Renal cortical epithelial cell (primary cell): Measurements from ENCODE around the gene CFAP107. TPM values are rescaled to one million over a fixed set of nuclear protein-coding genes. Genes with fewer than 3 reads are reported as not detected.

ENCODE experiments used
- DNase-seq: peaks from one replicate; pipeline ENCODE4 v3.0.0-alpha.2; 2011; ENCODE audit warnings: low read depth
- total RNA-seq: library from RNA; depleted of rRNA; stranded (reverse); fragments of >200 nt; gene quantifications from 2 replicates; pipeline ENCODE4 v1.2.3, GENCODE V29; 2014

The CFAP107 gene
- total RNA-seq, 1 donor from 2014 or later = not detected

DNA sequence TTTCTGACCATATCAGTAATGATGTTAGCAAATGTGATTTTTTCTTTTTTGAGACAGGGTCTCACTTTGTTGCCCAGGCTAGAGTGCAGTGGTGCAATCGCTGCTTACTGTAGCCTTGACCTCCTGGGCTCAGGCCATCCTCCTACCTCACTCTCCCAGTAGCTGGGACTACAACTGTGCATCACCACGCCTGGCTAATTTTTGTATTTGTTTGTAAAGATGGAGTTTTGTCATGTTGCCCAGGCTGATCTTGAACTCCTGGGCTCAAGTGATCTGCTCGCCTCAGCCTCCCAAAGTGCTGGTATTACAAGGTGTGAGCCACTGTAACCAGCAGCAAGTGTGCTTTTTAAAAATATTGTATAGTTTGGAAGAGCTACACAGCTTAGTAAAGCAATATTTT is 4.1 kb upstream of the CFAP107 start:
- no peak for DNase-seq

DNA sequence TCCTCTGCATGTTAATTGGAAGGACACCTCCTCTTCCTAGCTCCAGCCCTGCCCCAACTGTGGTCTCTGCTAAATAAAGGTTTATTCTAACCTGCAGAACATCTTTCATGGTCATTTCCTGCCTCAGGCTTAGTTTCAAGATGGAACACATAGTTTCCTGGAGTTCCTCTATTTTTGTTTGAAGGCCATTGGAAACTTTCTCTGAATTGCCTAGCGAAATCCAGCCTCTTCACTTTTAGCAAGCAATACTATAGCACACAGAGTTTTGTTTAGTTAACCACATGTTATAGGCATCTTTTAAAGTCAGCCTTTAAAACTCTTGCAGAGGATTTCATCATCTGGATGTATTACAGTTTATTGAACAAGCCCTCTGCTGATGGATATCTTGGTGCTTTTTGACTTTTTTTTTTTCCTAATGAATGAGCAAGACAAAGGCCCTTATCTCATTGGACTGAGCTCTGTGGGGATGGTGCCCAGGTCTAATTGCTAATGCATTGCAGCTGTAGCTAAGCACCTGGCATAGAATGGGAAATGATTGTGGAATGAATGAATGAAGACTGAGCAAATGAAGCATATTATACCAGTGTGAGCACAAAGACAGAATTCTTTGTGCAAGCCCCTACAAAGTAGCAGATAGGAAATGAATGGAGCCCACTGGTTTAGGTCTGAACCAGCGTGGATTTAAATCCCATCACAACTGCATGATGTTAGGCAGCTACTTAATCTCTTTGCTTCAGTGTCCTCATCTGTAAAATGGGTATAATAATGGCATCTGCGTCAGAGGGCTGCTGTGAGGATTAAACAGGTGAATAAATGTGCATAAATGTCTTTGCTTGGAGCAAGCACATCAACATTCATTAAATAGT is 641 bp upstream of the CFAP107 start:
- DNase-seq = no peak

DNA sequence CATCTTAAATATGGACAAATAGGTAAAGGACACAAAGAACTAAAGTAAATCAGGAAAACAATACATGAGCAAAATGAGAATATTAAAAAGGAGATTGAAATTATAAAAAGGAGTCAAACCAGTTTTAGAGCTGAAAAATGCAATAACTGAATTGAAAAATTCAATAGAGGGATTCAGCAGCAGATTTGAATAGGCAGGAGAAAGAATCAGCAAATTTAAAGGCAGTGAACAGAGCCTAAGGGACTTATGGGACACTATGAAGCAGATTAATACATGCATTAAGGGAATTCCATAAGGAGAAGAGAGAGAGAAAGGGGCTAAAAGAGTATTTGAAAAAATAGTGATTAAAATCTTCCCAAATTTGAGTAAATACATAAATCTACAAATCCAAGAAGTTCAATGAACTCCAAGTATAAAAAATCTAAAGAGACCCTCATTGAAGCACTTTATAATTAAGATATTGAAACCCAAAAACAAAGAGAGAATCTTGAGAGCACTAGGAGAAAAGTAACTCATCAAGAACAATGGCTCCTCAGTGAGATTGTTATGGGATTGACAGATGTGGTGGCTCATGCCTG is 2.9 kb downstream of the CFAP107 start:
- DNase-seq = no peak

DNA sequence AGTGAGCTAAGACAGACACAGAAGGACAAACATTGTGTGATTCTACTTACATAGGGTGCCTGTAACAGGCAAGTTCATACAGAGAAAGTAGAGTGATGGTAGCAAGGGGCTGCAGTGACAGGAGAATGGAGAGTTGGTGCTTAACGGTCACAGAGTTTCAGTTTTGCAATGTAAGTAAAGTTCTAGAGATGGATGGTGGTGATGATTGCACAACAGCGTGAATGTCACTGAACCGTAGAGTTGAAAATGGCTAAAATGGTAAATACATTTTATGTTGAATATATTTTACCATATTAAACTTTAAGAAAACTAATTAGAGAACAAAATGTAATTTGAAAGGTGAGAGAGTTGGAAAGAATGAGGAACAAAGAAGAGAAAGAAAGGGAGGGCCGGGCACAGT is 8.7 kb downstream of the CFAP107 start:
- no peak for DNase-seq

DNA sequence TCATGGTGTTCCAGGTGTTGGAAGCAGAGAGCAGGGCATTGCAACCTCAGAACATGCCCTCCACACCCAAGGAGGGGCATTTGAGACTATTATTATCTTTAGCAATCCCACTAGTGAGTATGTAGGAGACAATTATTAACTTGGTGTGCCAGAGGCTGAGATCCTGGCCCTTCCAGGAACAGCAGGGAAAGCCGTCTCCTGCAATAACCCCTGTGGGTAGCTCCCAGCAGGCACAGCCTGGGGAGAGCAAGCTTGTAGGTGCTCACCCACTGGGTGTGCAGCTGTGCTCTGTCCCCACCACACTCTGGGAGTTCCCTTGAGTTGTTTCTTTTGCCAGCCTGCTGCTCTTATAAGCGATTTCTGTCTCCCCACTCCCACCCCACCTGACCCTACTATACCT is 10.3 kb downstream of the CFAP107 start:
- DNase-seq = no peak

DNA sequence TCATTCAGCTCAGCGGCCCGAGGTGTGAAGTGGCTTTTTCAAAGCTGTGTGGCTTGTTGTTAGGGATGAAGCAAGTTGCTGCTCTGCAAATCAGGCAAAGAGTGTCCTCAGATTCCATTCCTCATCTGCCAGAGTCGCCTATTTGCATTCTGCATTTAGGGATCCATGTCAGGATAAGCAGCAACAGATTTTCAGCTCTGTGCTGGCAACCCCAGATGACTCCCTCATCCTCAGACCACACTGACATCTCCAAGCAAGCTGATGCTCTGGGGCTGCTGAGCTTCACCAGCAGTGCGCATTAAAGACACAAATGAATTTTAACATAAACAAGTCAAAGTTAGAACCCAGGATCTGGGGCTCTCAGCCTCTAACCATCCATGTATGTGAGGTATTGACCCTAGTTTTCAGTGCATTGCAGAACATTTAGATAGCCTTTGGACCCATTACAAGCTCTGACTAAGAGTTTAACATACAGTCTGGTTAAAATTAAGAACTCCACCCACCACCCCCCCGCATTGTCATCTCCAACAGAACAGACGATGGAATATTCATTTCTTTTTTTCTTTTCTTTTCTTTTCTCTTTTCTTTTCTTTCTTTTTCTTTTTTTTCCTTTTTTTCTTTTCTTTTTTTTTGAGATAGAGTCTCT is 10.9 kb downstream of the CFAP107 start:
- DNase-seq = no peak

DNA sequence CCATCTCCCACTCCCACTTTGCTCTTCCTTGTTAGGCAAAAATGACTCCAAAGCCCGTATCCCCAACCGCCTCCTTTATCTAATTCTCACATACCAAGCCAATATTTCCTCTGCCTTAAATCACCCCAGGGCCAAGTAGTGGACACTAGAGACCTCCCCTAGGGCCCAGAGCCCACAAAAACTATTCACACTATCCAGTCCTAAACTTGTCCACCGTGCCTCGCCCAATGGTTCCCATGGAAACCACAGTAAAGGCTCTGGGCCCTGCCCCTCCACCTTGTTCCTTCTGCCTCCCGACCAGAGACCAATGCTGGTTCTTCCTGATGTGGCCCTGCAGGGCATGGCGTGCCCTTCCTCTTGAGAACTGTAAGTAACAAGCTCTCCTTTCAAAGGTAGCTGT is 11.8 kb downstream of the CFAP107 start:
- no peak for DNase-seq

DNA sequence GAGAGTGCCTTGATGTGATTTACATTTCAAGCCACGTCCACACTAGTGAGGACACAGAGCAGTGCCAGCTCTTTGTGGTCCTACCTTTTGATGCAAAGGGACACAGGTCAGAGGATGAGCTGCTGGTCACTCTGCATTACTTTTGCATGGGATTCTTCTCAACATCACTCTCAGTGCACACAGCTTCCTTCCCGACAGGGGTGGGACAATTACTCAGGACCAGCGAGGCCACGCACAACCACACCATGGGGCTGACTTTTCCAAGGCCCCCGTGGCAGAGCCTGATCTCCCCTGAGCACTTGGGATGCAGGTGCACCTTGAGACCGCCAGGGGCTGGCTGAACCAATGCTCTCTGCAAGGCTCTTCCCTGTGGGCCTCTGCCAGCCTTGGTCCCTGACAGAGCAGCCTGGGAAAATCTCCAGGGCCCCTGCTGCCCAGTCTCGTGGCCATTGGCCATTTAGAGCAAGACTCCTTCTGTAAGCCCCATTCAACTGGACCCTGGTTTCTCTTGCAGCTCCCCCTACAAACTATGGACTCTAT is 14.3 kb downstream of the CFAP107 start:
- no peak for DNase-seq

DNA sequence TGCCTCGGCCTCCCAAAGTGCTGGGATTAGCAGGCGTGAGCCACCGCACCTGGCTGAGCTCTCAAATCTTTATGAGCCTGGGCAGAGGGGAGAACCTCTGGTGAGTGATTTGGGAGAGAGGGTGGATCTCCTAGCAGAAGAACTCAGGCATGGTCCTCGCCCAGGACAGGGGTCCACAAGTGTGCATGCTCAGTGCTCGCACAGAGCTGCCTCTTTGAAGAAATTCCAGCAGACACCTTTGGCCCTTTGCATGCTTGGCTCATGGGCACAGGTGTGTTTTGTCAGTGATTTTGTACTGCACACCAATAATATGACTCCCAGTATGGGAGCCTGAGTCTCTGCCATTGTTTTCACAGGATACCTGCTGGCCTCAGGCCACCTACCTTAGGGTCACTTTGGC is 15.8 kb downstream of the CFAP107 start:
- DNase-seq = no peak

DNA sequence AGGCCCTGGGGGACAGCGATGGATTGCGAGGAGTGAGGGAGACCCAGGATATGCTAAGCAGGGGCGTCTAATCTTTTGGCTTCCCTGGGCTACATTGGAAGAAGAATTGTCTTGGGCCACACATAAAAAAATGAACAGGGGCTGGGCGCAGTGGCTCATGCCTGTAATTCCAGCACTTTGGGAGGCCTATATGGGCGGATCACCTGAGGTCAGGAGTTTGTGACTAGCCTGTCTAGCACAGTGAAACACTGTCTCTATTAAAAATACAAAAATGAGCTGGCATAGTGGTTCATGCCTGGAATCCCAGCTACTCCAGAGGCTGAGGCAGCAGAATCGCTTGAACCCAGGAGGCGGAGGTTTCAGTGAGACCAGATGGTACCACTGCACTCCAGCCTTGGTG is 16.8 kb downstream of the CFAP107 start:
- DNase-seq = no peak

DNA sequence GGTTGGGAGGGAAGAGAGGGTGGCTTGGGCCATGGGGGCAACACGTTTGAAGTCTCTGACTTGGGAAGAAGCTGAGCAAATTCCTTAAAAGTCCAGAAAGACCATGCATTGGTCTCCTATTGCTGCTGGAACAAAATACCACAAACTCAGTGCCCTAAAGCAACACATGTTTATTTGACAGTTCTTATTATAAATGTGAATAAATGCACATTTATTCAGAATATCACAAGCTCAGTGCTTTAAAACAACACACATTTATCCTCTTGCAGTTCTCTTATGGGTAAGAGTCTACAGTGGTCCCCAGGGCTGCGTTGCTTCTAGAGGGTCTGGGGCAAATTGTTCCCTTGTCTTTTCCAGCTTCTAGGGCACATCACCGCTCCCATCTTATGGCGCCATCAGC is 17.5 kb downstream of the CFAP107 start:
- DNase-seq = no peak

DNA sequence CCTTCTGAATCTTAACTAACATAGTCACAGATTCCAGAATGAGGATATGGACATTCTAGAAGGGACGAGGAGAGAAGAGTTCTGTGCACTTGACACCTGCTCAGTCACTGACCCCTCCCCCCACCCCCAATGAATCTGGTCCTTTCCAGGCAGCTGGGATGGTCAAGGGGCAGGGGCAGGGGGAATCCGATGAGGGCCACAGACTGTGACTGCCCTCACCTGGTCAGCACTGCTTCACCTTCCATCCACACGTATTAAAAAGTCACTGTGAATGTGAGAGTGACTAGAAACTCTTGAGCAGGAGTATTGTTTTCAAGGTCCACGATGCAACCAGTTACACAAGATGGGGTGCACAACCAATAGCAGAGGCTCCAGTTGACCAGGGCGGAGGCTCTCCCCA is 18.0 kb downstream of the CFAP107 start:
- DNase-seq = no peak

DNA sequence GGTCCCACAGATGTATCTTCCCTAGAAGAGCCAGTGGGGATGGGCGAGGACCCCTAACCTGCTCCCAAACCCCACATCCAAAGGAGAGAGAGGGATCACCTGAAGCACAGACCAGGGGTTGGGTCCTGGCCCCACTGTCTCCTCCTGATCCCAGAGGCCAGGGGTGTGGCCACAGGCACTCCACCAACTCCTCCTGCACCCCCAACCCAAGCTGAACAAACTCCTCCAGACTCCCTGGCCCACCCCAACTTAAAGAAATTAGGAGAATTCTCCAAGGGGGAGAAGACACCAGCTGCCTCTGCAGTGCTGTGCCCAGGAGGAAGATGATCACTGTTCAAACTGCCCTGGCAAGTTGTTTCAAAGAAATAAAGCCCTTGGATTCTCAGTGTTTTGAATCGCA is 23.0 kb downstream of the CFAP107 start:
- DNase-seq = no peak

DNA sequence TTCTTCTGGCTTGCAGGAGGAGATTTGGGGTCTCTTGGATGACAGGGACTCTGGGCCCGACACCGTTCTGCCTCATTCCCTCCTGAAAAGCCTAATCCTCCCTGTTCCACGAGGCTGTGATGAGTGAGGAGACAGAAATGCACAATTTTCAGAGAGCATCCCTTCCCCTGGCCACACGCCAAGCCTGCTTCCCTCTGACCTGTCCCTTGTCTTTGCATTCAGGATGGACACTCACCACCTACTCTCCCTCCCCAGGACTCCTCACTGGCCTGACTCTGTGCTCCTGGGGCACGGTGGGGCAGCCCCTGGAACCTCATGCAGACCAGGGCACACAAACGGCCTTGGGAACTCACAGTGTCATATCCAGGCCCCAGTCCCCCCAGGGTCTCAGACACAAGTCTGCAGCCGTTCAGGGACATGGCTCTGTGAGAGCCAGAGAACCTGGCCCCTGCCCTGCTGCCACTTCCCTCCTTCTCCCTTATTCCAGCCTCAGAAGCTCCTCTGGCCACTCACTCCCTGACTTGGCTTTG is 24.0 kb downstream of the CFAP107 start:
- no peak for DNase-seq

DNA sequence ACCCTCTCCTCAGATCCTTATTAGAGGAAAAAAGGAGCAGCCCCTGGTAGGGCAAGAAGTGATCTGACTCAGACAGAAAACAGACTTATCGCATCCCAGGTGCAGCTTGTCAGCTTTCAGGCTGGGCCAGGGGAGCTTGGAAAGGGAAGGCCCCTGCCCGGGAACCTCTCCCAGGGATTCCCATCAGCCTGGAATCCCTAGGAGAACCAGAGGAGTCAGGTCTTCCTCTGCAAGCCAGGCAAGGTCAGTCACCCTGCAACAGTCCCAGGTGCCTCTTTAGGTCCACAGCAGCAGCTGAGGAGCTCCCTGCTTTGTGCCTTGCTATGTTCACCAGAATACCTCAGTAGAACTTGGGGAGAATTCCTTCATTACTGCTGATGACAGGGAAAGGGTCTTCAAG is 24.6 kb downstream of the CFAP107 start:
- no peak for DNase-seq

DNA sequence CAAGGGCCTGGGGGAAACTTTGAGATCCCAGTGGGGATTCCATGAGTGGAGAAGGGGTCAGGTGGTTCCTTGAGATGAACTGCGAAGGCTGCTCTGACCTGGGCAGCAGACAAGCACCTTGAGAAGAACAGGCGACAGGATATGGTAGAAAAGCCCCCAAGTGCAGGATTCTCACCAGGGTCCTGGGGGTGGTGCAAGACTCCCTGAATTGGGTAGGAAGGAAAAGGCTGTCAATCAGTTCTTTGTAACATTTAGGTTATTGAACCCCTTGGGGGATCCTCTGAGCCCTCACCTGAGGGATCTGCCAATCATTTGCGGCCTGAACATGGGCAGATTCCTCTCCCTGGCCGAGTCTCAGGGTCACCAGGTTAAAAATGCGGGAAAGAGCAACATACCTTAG is 25.2 kb downstream of the CFAP107 start:
- no peak for DNase-seq

DNA sequence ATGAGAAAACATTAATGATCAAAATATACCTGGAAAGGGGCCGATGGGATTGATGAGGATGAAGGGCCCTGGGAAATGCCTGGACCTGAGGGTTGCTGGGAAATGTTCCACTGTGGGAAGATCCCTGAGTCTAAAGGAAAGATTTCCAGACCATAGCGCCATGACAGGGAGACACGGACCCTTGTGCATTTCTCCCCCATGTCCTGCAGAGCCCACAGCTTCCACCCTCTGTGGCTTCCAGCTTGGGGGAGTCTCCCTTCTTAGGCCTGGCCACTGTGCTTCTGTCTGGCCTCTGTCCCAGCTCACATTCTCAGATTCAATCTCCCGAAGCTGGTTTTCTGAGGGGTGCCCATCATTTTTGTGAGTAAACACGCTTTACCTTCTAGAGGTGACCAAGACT is 26.5 kb downstream of the CFAP107 start:
- no peak for DNase-seq

DNA sequence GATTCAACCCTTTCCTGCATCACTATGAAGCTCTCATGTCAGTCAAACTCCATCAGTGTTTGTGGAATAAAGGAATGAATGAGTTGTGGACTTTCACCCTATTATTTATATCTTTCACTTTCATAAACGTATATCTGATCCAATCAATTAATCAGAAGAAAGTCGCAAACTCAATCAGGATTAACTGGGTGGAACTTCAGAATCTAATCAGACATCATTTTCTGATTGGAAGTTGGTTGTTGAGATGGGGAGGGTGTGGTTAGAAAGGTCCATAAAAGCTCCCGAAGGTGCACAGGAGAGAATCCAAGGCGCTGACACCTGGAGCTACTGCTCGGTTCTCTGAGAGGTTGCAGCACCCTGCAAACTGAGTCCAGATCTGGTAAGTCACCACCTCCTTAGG is 27.4 kb downstream of the CFAP107 start, which contains the start of gene PRAMEF12:
Gene PRAMEF12 (plus strand): TSS at position 301 of the 400 bp plus-strand sequence. CDS start 1,130 bp downstream, outside the sequence.
- no peak for DNase-seq

DNA sequence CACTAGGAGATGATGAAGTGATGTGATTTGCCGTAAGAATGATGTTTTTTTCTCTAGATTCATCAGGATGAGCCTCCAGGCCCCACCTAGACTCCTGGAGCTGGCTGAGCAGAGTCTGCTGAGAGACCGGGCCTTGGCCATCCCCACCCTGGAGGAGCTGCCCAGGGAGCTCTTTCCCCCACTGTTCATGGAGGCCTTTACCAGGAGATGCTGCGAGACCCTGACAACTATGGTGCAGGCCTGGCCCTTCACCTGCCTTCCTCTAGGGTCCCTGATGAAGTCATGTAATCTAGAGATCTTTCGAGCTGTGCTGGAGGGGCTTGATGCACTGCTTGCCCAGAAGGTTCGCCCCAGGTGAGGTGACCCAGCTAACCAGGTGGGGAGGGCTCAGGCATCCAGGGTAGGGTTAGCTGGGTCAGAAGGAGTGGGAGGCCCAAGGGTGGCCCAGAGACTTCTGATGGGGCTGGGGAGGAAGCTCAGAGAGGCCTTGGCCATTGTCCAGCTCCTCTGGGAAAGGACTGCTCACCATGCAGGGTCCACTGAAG is 28.9 kb downstream of the CFAP107 start:
- DNase-seq = no peak

DNA sequence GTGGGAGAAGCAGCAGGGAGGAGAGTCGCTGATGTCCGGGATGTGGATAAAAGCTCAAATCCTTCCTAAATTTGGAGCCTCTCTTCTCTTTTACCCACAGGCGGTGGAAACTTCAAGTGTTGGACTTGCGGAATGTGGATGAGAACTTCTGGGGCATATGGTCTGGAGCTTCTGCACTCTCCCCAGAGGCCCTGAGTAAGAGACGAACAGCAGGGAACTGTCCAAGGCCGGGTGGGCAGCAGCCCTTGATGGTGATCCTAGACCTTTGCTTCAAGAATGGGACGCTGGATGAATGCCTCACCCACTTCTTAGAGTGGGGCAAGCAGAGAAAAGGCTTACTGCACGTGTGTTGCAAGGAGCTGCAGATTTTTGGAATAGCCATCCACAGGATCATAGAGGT is 29.4 kb downstream of the CFAP107 start:
- DNase-seq = no peak

DNA sequence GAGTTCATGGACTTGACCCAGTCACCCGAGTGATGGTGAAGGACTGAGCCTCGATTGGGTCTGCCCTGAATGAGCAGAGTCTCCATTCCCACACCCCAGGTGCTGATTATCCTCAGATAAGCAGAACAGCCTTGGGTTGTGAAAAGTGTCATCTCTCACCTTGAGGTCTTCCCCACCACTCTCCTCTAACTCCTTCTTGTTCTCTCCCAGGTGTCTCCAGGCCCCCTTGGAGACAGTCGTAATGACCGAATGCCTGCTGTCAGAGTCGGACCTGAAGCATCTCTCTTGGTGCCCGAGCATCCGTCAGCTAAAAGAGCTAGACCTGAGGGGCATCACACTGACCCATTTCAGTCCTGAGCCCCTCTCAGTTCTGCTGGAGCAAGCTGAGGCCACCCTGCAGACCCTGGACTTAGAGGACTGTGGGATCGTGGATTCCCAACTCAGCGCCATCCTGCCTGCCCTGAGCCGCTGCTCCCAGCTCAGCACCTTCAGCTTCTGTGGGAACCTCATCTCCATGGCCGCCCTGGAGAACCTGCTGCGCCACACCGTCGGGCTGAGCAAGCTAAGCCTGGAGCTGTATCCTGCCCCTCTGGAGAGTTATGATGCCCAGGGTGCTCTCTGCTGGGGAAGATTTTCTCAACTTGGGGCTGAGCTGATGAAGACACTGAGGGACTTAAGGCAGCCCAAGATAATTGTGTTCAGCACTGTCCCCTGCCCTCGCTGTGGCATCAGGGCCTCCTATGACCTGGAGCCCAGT is 31.0 kb downstream of the CFAP107 start:
- DNase-seq = no peak
